Measurements from ENCODE around the gene TMEM169. TPM values are rescaled to one million over a fixed set of nuclear protein-coding genes. Genes with fewer than 3 reads are reported as not detected.
A peak's percentile ranks its signal among the peaks of the same experiment; 100 is the strongest.

Gene TMEM169
- total and polyA plus RNA-seq, 9 of the 15 experiments (the other 6 are each of a cell fraction or from before 2014, with no cell fraction given) = 0.01 to 0.09 (median 0.04) TPM; not detected in 5

DNA sequence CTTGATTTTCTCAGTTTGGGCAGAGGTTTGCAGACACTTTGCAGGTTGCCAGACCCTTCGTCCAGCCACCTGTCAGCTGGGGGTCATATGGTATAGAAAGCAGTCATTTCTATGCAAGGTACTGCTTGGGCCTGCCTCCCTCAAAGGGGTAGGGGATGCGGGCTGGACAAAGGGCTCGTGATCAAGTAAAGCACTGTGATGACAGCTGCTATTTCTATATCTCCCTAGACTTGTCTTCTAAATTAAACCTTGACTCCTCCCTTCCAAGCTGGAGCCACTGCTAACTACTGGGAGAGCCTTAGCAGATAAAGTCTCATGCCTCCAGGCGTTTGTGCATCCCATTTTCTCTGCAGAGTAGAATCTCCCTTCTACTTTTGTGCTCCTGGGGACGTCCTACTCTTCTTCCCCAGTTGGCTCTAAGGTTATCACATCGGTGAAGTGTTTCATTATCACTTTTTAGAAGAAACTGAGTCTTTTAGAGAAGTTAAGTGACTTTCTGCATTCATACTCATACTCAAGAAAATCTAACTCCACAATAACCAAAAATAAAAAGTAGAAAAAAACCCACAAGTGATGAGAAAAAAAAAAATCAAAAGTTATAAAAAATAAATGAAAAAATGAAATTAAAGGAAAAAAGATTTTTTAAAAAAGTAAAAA lies 26.7 kb downstream of the TMEM169 start:
- FAIRE-seq (peak; percentile 26), DNase-seq (ENCODE audit: extremely low read depth in 1 of 4, low spot score in 3 of 4) (peak in 2 of 4 experiments; percentile 23 to 62), ATAC-seq (peak; percentile 68)
- peaks cover 5 to 14% of the 10 kb centered on the region in 2 experiments; a peak in 4 of 5 replicates for H3K4me1 ChIP-seq (replicated peaks in 1 of 2; ENCODE audit: control insufficient read depth in 2 of 2, insufficient read depth in 2 of 2, low read length in 2 of 2)
- in situ Hi-C loops (cut with MboI) (no loop called here), intact Hi-C loops (cut with micrococcal nuclease) (loop anchor here (5.0 to 10.0 kb wide), 3 partner anchors 36 to 154 kb away; no protein-coding TSS in a partner anchor)
- WGBS (ENCODE audit: insufficient coverage, low coverage, missing lambda C conversion rate) = 13% methylated on average over 6 of the region's 6 CpGs
- no peaks in the 10 kb centered on the region; the same call in 1 of the 2 replicates for H4K20me1 ChIP-seq (replicated peaks; ENCODE audit: control insufficient read depth, insufficient read depth, low read length)
- ChIA-PET POLR2A (interaction anchor here (0.9 to 1.6 kb wide), 3 partner anchors 10 to 27 kb away, joined by 4 to 5 read pairs (median 4); partner anchors contain the start of genes PECR and TMEM169), CTCF (ENCODE audit: low intra/inter-chr PET ratio) (no interaction called here)
- peak overlapping the region; percentile 88 for H2AFZ ChIP-seq (ENCODE audit: low read depth, low read length)
- H3K79me2 ChIP-seq (ENCODE audit: control insufficient read depth, insufficient read depth, low read length) = peaks cover 42% of the 10 kb centered on the region
- H3K4me2 ChIP-seq (ENCODE audit: insufficient read depth, low read length) = peak overlapping the region; percentile 84
- no peaks in the 10 kb centered on the region for H3K9me1 ChIP-seq (ENCODE audit: control insufficient read depth, insufficient read depth, low read length)
- H3K36me3 ChIP-seq (ENCODE audit: control insufficient read depth, insufficient read depth, low read length) = peaks cover 33% of the 10 kb centered on the region
- H3K9ac ChIP-seq (ENCODE audit: insufficient read depth in 1 of 2, low read depth in 2 of 2, low read length in 2 of 2) = peak overlapping the region; percentile 37 to 75; a peak in 3 of 4 replicates
- peak overlapping the region; percentile 75 for H3K27ac ChIP-seq (ENCODE audit: extremely low read depth, low read depth, low read length)
- peak overlapping the region; percentile 18; the same call in 1 of the 2 replicates for H3K4me3 ChIP-seq
- TSS peak; percentile 98 for BruUV-seq (replicated peaks)
- H3K27me3 ChIP-seq (ENCODE audit: control insufficient read depth in 2 of 2, insufficient read depth in 2 of 2, low read length in 2 of 2) = no peaks in the 10 kb centered on the region
- H3K9me3 ChIP-seq (replicated peaks; ENCODE audit: control insufficient read depth, insufficient read depth, low read depth, low read length) = no peaks in the 10 kb centered on the region
- TF ChIP-seq TBP (optimal IDR thresholded peaks at IDR 0.05; ENCODE audit: low read depth, low read length) = peak; percentile 28
- no peak for TF ChIP-seq TRIM24 (IDR thresholded peaks at IDR 0.05)
- no peak for TF ChIP-seq IFI16 (CRISPR knock-in tag; IDR thresholded peaks at IDR 0.05)
- TF ChIP-seq PTBP1 (IDR thresholded peaks at IDR 0.05; ENCODE audit: low read depth, low read length) = no peak
- TF ChIP-seq FOS (IDR thresholded peaks at IDR 0.05; ENCODE audit: extremely low read depth, insufficient read length) = no peak
- no peak for TF ChIP-seq EWSR1 (IDR thresholded peaks at IDR 0.05; ENCODE audit: borderline replicate concordance, low read depth, partially characterized antibody)
- no peak for TF ChIP-seq HDAC2 (IDR thresholded peaks at IDR 0.05)
- TF ChIP-seq, protein P1, sequence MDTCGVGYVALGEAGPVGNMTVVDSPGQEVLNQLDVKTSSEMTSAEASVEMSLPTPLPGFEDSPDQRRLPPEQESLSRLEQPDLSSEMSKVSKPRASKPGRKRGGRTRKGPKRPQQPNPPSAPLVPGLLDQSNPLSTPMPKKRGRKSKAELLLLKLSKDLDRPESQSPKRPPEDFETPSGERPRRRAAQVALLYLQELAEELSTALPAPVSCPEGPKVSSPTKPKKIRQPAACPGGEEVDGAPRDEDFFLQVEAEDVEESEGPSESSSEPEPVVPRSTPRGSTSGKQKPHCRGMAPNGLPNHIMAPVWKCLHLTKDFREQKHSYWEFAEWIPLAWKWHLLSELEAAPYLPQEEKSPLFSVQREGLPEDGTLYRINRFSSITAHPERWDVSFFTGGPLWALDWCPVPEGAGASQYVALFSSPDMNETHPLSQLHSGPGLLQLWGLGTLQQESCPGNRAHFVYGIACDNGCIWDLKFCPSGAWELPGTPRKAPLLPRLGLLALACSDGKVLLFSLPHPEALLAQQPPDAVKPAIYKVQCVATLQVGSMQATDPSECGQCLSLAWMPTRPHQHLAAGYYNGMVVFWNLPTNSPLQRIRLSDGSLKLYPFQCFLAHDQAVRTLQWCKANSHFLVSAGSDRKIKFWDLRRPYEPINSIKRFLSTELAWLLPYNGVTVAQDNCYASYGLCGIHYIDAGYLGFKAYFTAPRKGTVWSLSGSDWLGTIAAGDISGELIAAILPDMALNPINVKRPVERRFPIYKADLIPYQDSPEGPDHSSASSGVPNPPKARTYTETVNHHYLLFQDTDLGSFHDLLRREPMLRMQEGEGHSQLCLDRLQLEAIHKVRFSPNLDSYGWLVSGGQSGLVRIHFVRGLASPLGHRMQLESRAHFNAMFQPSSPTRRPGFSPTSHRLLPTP (IDR thresholded peaks at IDR 0.05; ENCODE audit: borderline replicate concordance, extremely low read depth, insufficient read length) = no peak
- TF ChIP-seq ARNT (IDR thresholded peaks at IDR 0.05) = peak in 1 of 2 experiments; percentile 37; a peak in 1 of 4 replicates
- TF ChIP-seq, protein P2, sequence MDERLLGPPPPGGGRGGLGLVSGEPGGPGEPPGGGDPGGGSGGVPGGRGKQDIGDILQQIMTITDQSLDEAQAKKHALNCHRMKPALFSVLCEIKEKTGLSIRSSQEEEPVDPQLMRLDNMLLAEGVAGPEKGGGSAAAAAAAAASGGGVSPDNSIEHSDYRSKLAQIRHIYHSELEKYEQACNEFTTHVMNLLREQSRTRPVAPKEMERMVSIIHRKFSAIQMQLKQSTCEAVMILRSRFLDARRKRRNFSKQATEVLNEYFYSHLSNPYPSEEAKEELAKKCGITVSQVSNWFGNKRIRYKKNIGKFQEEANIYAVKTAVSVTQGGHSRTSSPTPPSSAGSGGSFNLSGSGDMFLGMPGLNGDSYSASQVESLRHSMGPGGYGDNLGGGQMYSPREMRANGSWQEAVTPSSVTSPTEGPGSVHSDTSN (CRISPR knock-in tag; IDR thresholded peaks at IDR 0.05; ENCODE audit: low read depth) = no peak
- TF ChIP-seq, protein P2 (tag; conservative IDR thresholded peaks at IDR 0.05; ENCODE audit: low read depth) = 0 out of 2 replicates have a peak, but pooled peaks have one; percentile 15
- no peak for TF ChIP-seq SMC3 (conservative IDR thresholded peaks at IDR 0.05; ENCODE audit: insufficient read depth, low read depth, low read length)
- TF ChIP-seq ZSCAN32 (CRISPR knock-in tag; IDR thresholded peaks at IDR 0.05) = no peak
- TF ChIP-seq HMG20B (CRISPR knock-in tag; IDR thresholded peaks at IDR 0.05) = no peak
- TF ChIP-seq, protein P3, sequence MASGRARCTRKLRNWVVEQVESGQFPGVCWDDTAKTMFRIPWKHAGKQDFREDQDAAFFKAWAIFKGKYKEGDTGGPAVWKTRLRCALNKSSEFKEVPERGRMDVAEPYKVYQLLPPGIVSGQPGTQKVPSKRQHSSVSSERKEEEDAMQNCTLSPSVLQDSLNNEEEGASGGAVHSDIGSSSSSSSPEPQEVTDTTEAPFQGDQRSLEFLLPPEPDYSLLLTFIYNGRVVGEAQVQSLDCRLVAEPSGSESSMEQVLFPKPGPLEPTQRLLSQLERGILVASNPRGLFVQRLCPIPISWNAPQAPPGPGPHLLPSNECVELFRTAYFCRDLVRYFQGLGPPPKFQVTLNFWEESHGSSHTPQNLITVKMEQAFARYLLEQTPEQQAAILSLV (tag; IDR thresholded peaks at IDR 0.05) = no peak
- TF ChIP-seq ZNF444 (CRISPR knock-in tag; IDR thresholded peaks at IDR 0.05) = no peak
- no peak for TF ChIP-seq CC2D1A (IDR thresholded peaks at IDR 0.05)

All from K562 (cell line).